H1 (cell line): ENCODE measurements around the gene TPD52L1. TPM values are rescaled to one million over a fixed set of nuclear protein-coding genes. Genes with fewer than 3 reads are reported as not detected.
"Not testable (repeated sequence)": the region's sequence is repeated elsewhere in the genome, so short reads cannot be mapped to it uniquely, and the experiment has no call there.

Experiments used
- CTCF ChIA-PET: fragments of 300-600 bp; sonication (Branson Sonifier 250); formaldehyde crosslinking; loops from one replicate; lab custom pipeline; 2021; ENCODE audit not compliant: partially characterized antibody; lab: Charles Lee
- POLR2A ChIA-PET: fragments of 300-600 bp; sonication (Branson Sonifier 250); formaldehyde crosslinking; loops from one replicate; lab custom pipeline; 2021; ENCODE audit warnings: inconsistent platforms; ENCODE audit not compliant: partially characterized antibody; lab: Charles Lee
- DNase-seq, 2 experiments: peaks; one replicate each; pipeline versions ENCODE4 v3.0.0 to v3.0.0-alpha.2; 2010 to 2022; ENCODE audit warnings: low spot score in 2 of 2, low read depth in 1 of 2, mixed read lengths in 1 of 2
- FAIRE-seq: peaks from 2 replicates; lab custom pipeline; 2011; peaks lifted over from hg19 to GRCh38; lab: Jason Lieb, UNC
- H2AFZ ChIP-seq: 2 replicates; pipeline ENCODE4 v1.8.1; 2012; ENCODE audit warnings: low read length, inconsistent platforms
- H2AK5ac ChIP-seq: 2 replicates; pipeline ENCODE4 v1.6.1; 2013; ENCODE audit warnings: low read depth, low read length
- H2BK120ac ChIP-seq: replicated peaks from 2 replicates; pipeline ENCODE3; 2013; ENCODE audit warnings: low read depth, low read length, inconsistent platforms
- H2BK12ac ChIP-seq: 2 replicates; pipeline ENCODE4 v1.6.1; 2013; ENCODE audit warnings: low read depth, low read length
- H2BK15ac ChIP-seq: 2 replicates; pipeline ENCODE4 v1.6.1; 2013; ENCODE audit warnings: low read length
- H2BK20ac ChIP-seq: 2 replicates; pipeline ENCODE4 v1.6.1; 2013; ENCODE audit warnings: low read length
- H2BK5ac ChIP-seq: 2 replicates; pipeline ENCODE4 v1.6.1; 2013; ENCODE audit warnings: low read depth, low read length
- H3K14ac ChIP-seq: 2 replicates; pipeline ENCODE4 v1.6.1; 2013; ENCODE audit warnings: inconsistent platforms; ENCODE audit not compliant: insufficient read length
- H3K18ac ChIP-seq: 2 replicates; pipeline ENCODE4 v1.6.1; 2013; ENCODE audit warnings: low read length; ENCODE audit errors: extremely low read depth
- H3K23ac ChIP-seq: 2 replicates; pipeline ENCODE4 v1.6.1; 2013; ENCODE audit warnings: inconsistent platforms; ENCODE audit not compliant: insufficient read length
- H3K23me2 ChIP-seq: 2 replicates; pipeline ENCODE4 v1.6.1; 2013; ENCODE audit warnings: low read depth, low read length
- H3K27ac ChIP-seq: 2 replicates; pipeline ENCODE4 v1.6.1; 2011; ENCODE audit warnings: low read depth, low read length, inconsistent platforms
- H3K27me3 ChIP-seq, 4 experiments: replicated peaks in 1 of 4; 1 replicate in 1 of 4; 2 replicates in 3 of 4; pipeline versions ENCODE4 v1.6.1 to v1.8.1; 2011 to 2013; ENCODE audit warnings: low read length in 3 of 4, mild to moderate bottlenecking in 3 of 4, inconsistent platforms in 2 of 4, mixed read lengths in 2 of 4, moderate library complexity in 1 of 4; ENCODE audit not compliant: control insufficient read depth in 3 of 4, insufficient read depth in 3 of 4; ENCODE audit errors: extremely low read depth in 1 of 4
- H3K36me3 ChIP-seq, 4 experiments: 2 replicates each; pipeline versions ENCODE4 v1.6.1 to v1.8.1; 2011 to 2013; ENCODE audit warnings: mild to moderate bottlenecking in 4 of 4, low read length in 3 of 4, moderate library complexity in 2 of 4, control low read depth in 1 of 4, inconsistent platforms in 1 of 4; ENCODE audit not compliant: insufficient read depth in 4 of 4, control insufficient read depth in 2 of 4
- H3K4ac ChIP-seq: replicated peaks from 2 replicates; pipeline ENCODE3; 2013; ENCODE audit warnings: low read length, low read depth, mixed read lengths, inconsistent platforms; ENCODE audit not compliant: insufficient read length
- H3K4me1 ChIP-seq, 4 experiments: replicated peaks in 1 of 4; 1 replicate in 1 of 4; 2 replicates in 3 of 4; pipeline versions ENCODE4 v1.6.1 to v1.8.1; 2011 to 2013; ENCODE audit warnings: low read length in 3 of 4, inconsistent platforms in 2 of 4, mixed read lengths in 1 of 4; ENCODE audit not compliant: insufficient read depth in 4 of 4, control insufficient read depth in 3 of 4
- H3K4me2 ChIP-seq, 2 experiments: 2 replicates each; pipeline versions ENCODE4 v1.6.1 to v1.8.1; 2011 to 2013; ENCODE audit warnings: low read depth in 2 of 2, low read length in 2 of 2, control low read depth in 1 of 2, inconsistent platforms in 1 of 2, mild to moderate bottlenecking in 1 of 2; ENCODE audit not compliant: insufficient read depth in 1 of 2
- H3K4me3 ChIP-seq, 4 experiments: fragments of 200-600, 300-600 bp in 1 of 4; sonication (generic), shearing (Covaris generic), sonication (Bioruptor Twin) in 1 of 4; 2 replicates each; pipeline versions ENCODE4 v1.5.1 to v1.8.1; 2011 to 2016; ENCODE audit warnings: low read length in 4 of 4, low read depth in 3 of 4, control low read depth in 2 of 4, inconsistent platforms in 2 of 4, mild to moderate bottlenecking in 2 of 4, mixed read lengths in 1 of 4, moderate library complexity in 1 of 4; ENCODE audit not compliant: insufficient read depth in 2 of 4; ENCODE audit errors: extremely low read depth in 1 of 4
- H3K56ac ChIP-seq: replicated peaks from 2 replicates; pipeline ENCODE3; 2013; ENCODE audit warnings: low read depth, mild to moderate bottlenecking, mixed read lengths, low read length, inconsistent platforms; ENCODE audit not compliant: insufficient read length
- H3K79me1 ChIP-seq: 2 replicates; pipeline ENCODE4 v1.6.1; 2013; ENCODE audit warnings: low read depth, low read length, control low read depth
- H3K79me2 ChIP-seq, 2 experiments: 2 replicates each; pipeline versions ENCODE4 v1.6.1 to v1.8.1; 2012 to 2013; ENCODE audit warnings: low read length in 2 of 2, mild to moderate bottlenecking in 2 of 2, inconsistent platforms in 1 of 2; ENCODE audit not compliant: insufficient read depth in 2 of 2, control insufficient read depth in 1 of 2
- H3K9ac ChIP-seq, 4 experiments: replicated peaks in 1 of 4; 1 replicate in 1 of 4; 2 replicates in 3 of 4; pipeline versions ENCODE4 v1.6.1 to v1.8.1; 2011 to 2013; ENCODE audit warnings: low read depth in 3 of 4, low read length in 3 of 4, control low read depth in 2 of 4, mild to moderate bottlenecking in 2 of 4, moderate library complexity in 2 of 4, inconsistent platforms in 1 of 4; ENCODE audit errors: extremely low read depth in 1 of 4
- H3K9me3 ChIP-seq, 2 experiments: 2 replicates each; pipeline versions ENCODE4 v1.6.1 to v1.8.1; 2012 to 2013; ENCODE audit warnings: mild to moderate bottlenecking in 2 of 2, moderate library complexity in 2 of 2, control low read depth in 1 of 2, inconsistent platforms in 1 of 2, low read depth in 1 of 2, low read length in 1 of 2, mixed read lengths in 1 of 2; ENCODE audit not compliant: insufficient read depth in 2 of 2
- H4K20me1 ChIP-seq, 2 experiments: replicated peaks in 1 of 2; 2 replicates each; pipeline versions ENCODE3 to v1.8.1; 2011 to 2013; ENCODE audit warnings: inconsistent platforms in 2 of 2, low read length in 2 of 2, mild to moderate bottlenecking in 1 of 2; ENCODE audit not compliant: insufficient read depth in 2 of 2, control insufficient read depth in 1 of 2
- H4K5ac ChIP-seq: 2 replicates; pipeline ENCODE4 v1.6.1; 2013; ENCODE audit warnings: low read length, low read depth, mixed read lengths, inconsistent platforms; ENCODE audit not compliant: insufficient read length
- H4K8ac ChIP-seq: 2 replicates; pipeline ENCODE4 v1.8.0; 2013; ENCODE audit warnings: mild to moderate bottlenecking, moderate library complexity, low read length, inconsistent platforms; ENCODE audit not compliant: insufficient read depth; ENCODE audit errors: extremely low read depth
- H4K91ac ChIP-seq: replicated peaks from 2 replicates; pipeline ENCODE3; 2013; ENCODE audit warnings: low read length, mixed read lengths, inconsistent platforms; ENCODE audit not compliant: insufficient read length
- WGBS, 2 experiments: shearing (Covaris generic) in 1 of 2; methylation state at CpG; one replicate each; pipeline versions ENCODE4 v1.1.6 to v1.1.7; 2013 to 2015; ENCODE audit warnings: low lambda C conversion rate in 2 of 2, mixed read lengths in 2 of 2, inconsistent platforms in 1 of 2, low coverage in 1 of 2, missing lambda C conversion rate in 1 of 2; ENCODE audit not compliant: insufficient replicate concordance in 2 of 2, insufficient coverage in 1 of 2, insufficient read length in 1 of 2; ENCODE audit errors: extremely low coverage in 1 of 2, missing lambda C conversion rate in 1 of 2; 5-methylcytosine and 5-hydroxymethylcytosine counted together
- polyA plus RNA-seq, 7 experiments: library from polyadenylated mRNA; depleted of rRNA in 3 of 7; stranded (reverse) in 5 of 7; unstranded in 2 of 7; fragments of >200 nt in 5 of 7; fragments of 200-250 nt in 2 of 7; gene quantifications; 1 replicate in 5 of 7; 2 replicates in 1 of 7; 4 replicates in 1 of 7; pipeline versions ENCODE4 v1.2.1 to v1.2.3, GENCODE V29; 2011 to 2013; ENCODE audit warnings: missing spikeins in 2 of 7, mixed read lengths in 2 of 7
- total RNA-seq: library from RNA; stranded (reverse); fragmentation: NEBNext Ultra II Directional; extraction: Animal tissue kit (Norgen Biotek cat#: 25700); gene quantifications from 2 replicates; pipeline ENCODE4 v1.2.1, GENCODE V29; 2021

TPD52L1 gene
- total and polyA plus RNA-seq, 2 of the 8 experiments (the other 6 are each of a cell fraction or from before 2014, with no cell fraction given), result 7.4 to 14.2 TPM

GRCh38 chr6:125282470-125282869, 128.9 kb downstream of the TPD52L1 start:
- H3K18ac ChIP-seq, H2BK12ac ChIP-seq, H3K4me1 ChIP-seq, H3K23me2 ChIP-seq, H3K27me3 ChIP-seq, H3K27ac ChIP-seq, H2BK15ac ChIP-seq, H3K4ac ChIP-seq, H3K4me3 ChIP-seq, H3K79me2 ChIP-seq, H4K5ac ChIP-seq, H3K9ac ChIP-seq, H4K8ac ChIP-seq, POLR2A ChIA-PET, H3K14ac ChIP-seq, H2BK5ac ChIP-seq, H2AFZ ChIP-seq, H2AK5ac ChIP-seq, H3K4me2 ChIP-seq, H2BK20ac ChIP-seq, H4K91ac ChIP-seq, H2BK120ac ChIP-seq, H3K36me3 ChIP-seq, H3K56ac ChIP-seq, H3K79me1 ChIP-seq, H3K23ac ChIP-seq, H4K20me1 ChIP-seq, DNase-seq, FAIRE-seq, H3K9me3 ChIP-seq: not testable (repeated sequence)
- 98% methylated on average over 3 of the region's 3 CpGs; no CpG with 5 or more reads in 1 of the 2 experiments for WGBS, 2 experiments
- CTCF ChIA-PET, result interaction anchor here (0.6 kb wide), 1 partner anchor 65 kb away, joined by 3 read pairs; no protein-coding TSS in a partner anchor
